H9 (cell line): ENCODE measurements around the gene FOXF2. TPM values are rescaled to one million over a fixed set of nuclear protein-coding genes. Genes with fewer than 3 reads are reported as not detected.

ENCODE experiments used
- DNase-seq: peaks from one replicate; pipeline ENCODE4 v3.0.0-alpha.2; 2017
- H2AFZ ChIP-seq: one replicate; pipeline ENCODE4 v1.6.1; 2013; ENCODE audit warnings: mild to moderate bottlenecking, low read length, control low read depth, moderate library complexity
- H2AK5ac ChIP-seq: 2 replicates; pipeline ENCODE4 v1.6.1; 2013; ENCODE audit warnings: low read length, control low read depth, mixed read lengths; ENCODE audit not compliant: insufficient read length
- H2BK120ac ChIP-seq: one replicate; pipeline ENCODE4 v1.6.1; 2013; ENCODE audit warnings: low read depth, mild to moderate bottlenecking, low read length, control low read depth, inconsistent platforms; ENCODE audit not compliant: poor library complexity, severe bottlenecking
- H2BK12ac ChIP-seq: 2 replicates; pipeline ENCODE4 v1.6.1; 2013; ENCODE audit warnings: low read length, control low read depth, mixed read lengths, low read depth; ENCODE audit not compliant: insufficient read length
- H2BK15ac ChIP-seq: 2 replicates; pipeline ENCODE4 v1.6.1; 2013; ENCODE audit warnings: low read depth, low read length, control low read depth
- H2BK20ac ChIP-seq: one replicate; pipeline ENCODE4 v1.6.1; 2013; ENCODE audit warnings: low read depth, mild to moderate bottlenecking, low read length, control low read depth, inconsistent platforms; ENCODE audit not compliant: poor library complexity, severe bottlenecking
- H2BK5ac ChIP-seq: 2 replicates; pipeline ENCODE4 v1.6.1; 2013; ENCODE audit warnings: low read length, control low read depth, mixed read lengths; ENCODE audit not compliant: insufficient read length
- H3K14ac ChIP-seq: 2 replicates; pipeline ENCODE4 v1.6.1; 2013; ENCODE audit warnings: low read length, control low read depth; ENCODE audit not compliant: insufficient read depth
- H3K18ac ChIP-seq: 2 replicates; pipeline ENCODE4 v1.6.1; 2013; ENCODE audit warnings: low read depth, mild to moderate bottlenecking, mixed read lengths, low read length, control low read depth; ENCODE audit not compliant: insufficient read length
- H3K23ac ChIP-seq: 2 replicates; pipeline ENCODE4 v1.6.1; 2013; ENCODE audit warnings: low read length, control low read depth, mixed read lengths, low read depth; ENCODE audit not compliant: insufficient read length
- H3K23me2 ChIP-seq: 2 replicates; pipeline ENCODE4 v1.6.1; 2013; ENCODE audit warnings: low read depth, mild to moderate bottlenecking, mixed read lengths, low read length, control low read depth; ENCODE audit not compliant: insufficient read length, poor library complexity, severe bottlenecking
- H3K27ac ChIP-seq: 2 replicates; pipeline ENCODE4 v1.5.1; 2013; ENCODE audit warnings: low read length, control low read depth, mixed read lengths, low read depth; ENCODE audit not compliant: insufficient read length
- H3K27me3 ChIP-seq: 2 replicates; pipeline ENCODE4 v1.6.1; 2013; ENCODE audit warnings: low read length, control low read depth, inconsistent platforms; ENCODE audit not compliant: insufficient read depth
- H3K4ac ChIP-seq: 2 replicates; pipeline ENCODE4 v1.6.1; 2013; ENCODE audit warnings: low read depth, mild to moderate bottlenecking, control low read depth, inconsistent platforms, low read length, moderate library complexity
- H3K4me1 ChIP-seq: 2 replicates; pipeline ENCODE4 v1.6.1; 2013; ENCODE audit warnings: low read length, control low read depth, inconsistent platforms; ENCODE audit not compliant: insufficient read depth
- H3K4me2 ChIP-seq: 2 replicates; pipeline ENCODE4 v1.6.1; 2013; ENCODE audit warnings: low read length, control low read depth, mixed read lengths; ENCODE audit not compliant: insufficient read length, insufficient read depth
- H3K56ac ChIP-seq: 2 replicates; pipeline ENCODE4 v1.6.1; 2013; ENCODE audit warnings: low read depth, mild to moderate bottlenecking, mixed read lengths, low read length, control low read depth; ENCODE audit not compliant: insufficient read length
- H3K79me1 ChIP-seq: 2 replicates; pipeline ENCODE4 v1.6.1; 2013; ENCODE audit warnings: low read depth, mild to moderate bottlenecking, moderate library complexity, low read length, control low read depth, inconsistent platforms; ENCODE audit not compliant: insufficient read depth, poor library complexity, severe bottlenecking
- H3K79me2 ChIP-seq: 2 replicates; pipeline ENCODE4 v1.6.1; 2013; ENCODE audit warnings: low read length, control low read depth, inconsistent platforms; ENCODE audit not compliant: insufficient read depth
- H3K9ac ChIP-seq: 2 replicates; pipeline ENCODE4 v1.6.1; 2013; ENCODE audit warnings: low read length, control low read depth, mixed read lengths; ENCODE audit not compliant: insufficient read length; ENCODE audit errors: extremely low read depth
- H3K9me3 ChIP-seq: one replicate; pipeline ENCODE4 v1.6.1; 2013; ENCODE audit warnings: low read depth, low read length, inconsistent platforms; ENCODE audit not compliant: control insufficient read depth
- H3T11ph ChIP-seq: one replicate; pipeline ENCODE4 v1.6.1; 2013; ENCODE audit warnings: mild to moderate bottlenecking, low read length, control low read depth, inconsistent platforms
- H4K20me1 ChIP-seq: one replicate; pipeline ENCODE4 v1.6.1; 2013; ENCODE audit not compliant: control insufficient read depth, insufficient read length, insufficient read depth
- H4K5ac ChIP-seq: 2 replicates; pipeline ENCODE4 v1.6.1; 2013; ENCODE audit warnings: low read depth, mild to moderate bottlenecking, mixed read lengths, low read length, control low read depth; ENCODE audit not compliant: insufficient read length
- H4K8ac ChIP-seq: replicated peaks from 2 replicates; pipeline ENCODE4 v1.6.1; 2013; ENCODE audit warnings: low read length, control low read depth, mixed read lengths, low read depth; ENCODE audit not compliant: insufficient read length
- H4K91ac ChIP-seq: 2 replicates; pipeline ENCODE4 v1.6.1; 2013; ENCODE audit warnings: low read depth, mild to moderate bottlenecking, moderate library complexity, mixed read lengths, low read length, control low read depth; ENCODE audit not compliant: insufficient read length
- H3K27ac Mint-ChIP-seq, 3 experiments: 2 replicates in 2 of 3; 3 replicates in 1 of 3; pipeline ENCODE4 v1.8.0; 2020 to 2021; ENCODE audit warnings: mixed read lengths in 3 of 3, mild to moderate bottlenecking in 1 of 3, moderate library complexity in 1 of 3
- H3K27me3 Mint-ChIP-seq: 2 replicates; pipeline ENCODE4 v1.8.0; 2021; ENCODE audit warnings: low read depth, mild to moderate bottlenecking, moderate library complexity, mixed read lengths
- H3K36me3 Mint-ChIP-seq, 3 experiments: 2 replicates in 2 of 3; 3 replicates in 1 of 3; pipeline ENCODE4 v1.8.0; 2020 to 2021; ENCODE audit warnings: low read depth in 3 of 3, mixed read lengths in 3 of 3; ENCODE audit not compliant: insufficient read depth in 1 of 3
- H3K4me1 Mint-ChIP-seq, 2 experiments: 2 replicates each; pipeline ENCODE4 v1.8.0; 2020; ENCODE audit warnings: mixed read lengths in 2 of 2
- H3K4me3 Mint-ChIP-seq, 2 experiments: 2 replicates in 1 of 2; 3 replicates in 1 of 2; pipeline ENCODE4 v1.8.0; 2020 to 2021; ENCODE audit warnings: mild to moderate bottlenecking in 2 of 2, mixed read lengths in 2 of 2, moderate library complexity in 1 of 2
- H3K9me3 Mint-ChIP-seq, 2 experiments: 2 replicates in 1 of 2; 3 replicates in 1 of 2; pipeline ENCODE4 v1.8.0; 2020; ENCODE audit warnings: mild to moderate bottlenecking in 2 of 2, mixed read lengths in 2 of 2, moderate library complexity in 1 of 2
- CTCF ChIP-seq: fragments of 200-600 bp; sonication (generic); conservative IDR thresholded peaks from 3 replicates; pipeline ENCODE4 v1.8.0; 2021; ENCODE audit warnings: antibody characterized with exemption, mild to moderate bottlenecking
- WGBS: extraction: QIAGEN DNeasy Blood & Tissue Kit; methylation state at CpG from one replicate; pipeline ENCODE4 v1.1.7; 2013; ENCODE audit warnings: missing lambda C conversion rate, low lambda C conversion rate, mixed read lengths; ENCODE audit not compliant: insufficient read length; ENCODE audit errors: extremely low coverage; 5-methylcytosine and 5-hydroxymethylcytosine counted together
- total RNA-seq: library from RNA; stranded (reverse); gene quantifications from 2 replicates; pipeline ENCODE4 v1.2.1, GENCODE V29; 2021

The FOXF2 gene
- total RNA-seq, 1 experiment from 2014 or later: not detected

GRCh38 chr6:1405221-1405620 lies 15.8 kb downstream of the FOXF2 start:
- no peak overlapping the region for H3K18ac ChIP-seq
- Mint-ChIP-seq H3K9me3 (no peaks in the 10 kb centered on the region), H3K27ac (no peak overlapping the region), H3K27me3 (peaks cover 39% of the 10 kb centered on the region), H3K4me1 (peaks cover 17 to 24% of the 10 kb centered on the region in 2 experiments), H3K36me3 (no peaks in the 10 kb centered on the region; a peak in 1 of 7 replicates), H3K4me3 (no peak overlapping the region)
- H2BK15ac ChIP-seq: no peak overlapping the region
- H2AFZ ChIP-seq: no peak overlapping the region
- no peak for DNase-seq
- no peak overlapping the region for H3T11ph ChIP-seq
- H4K8ac ChIP-seq: no peak overlapping the region
- H3K14ac ChIP-seq: no peak overlapping the region
- H2BK120ac ChIP-seq: no peak overlapping the region
- no peak overlapping the region for H4K91ac ChIP-seq
- no peak overlapping the region for H2AK5ac ChIP-seq
- H3K27ac ChIP-seq: no peak overlapping the region
- H3K79me2 ChIP-seq: no peaks in the 10 kb centered on the region
- H3K56ac ChIP-seq: no peak overlapping the region
- no peaks in the 10 kb centered on the region for H3K23me2 ChIP-seq
- no peak for TF ChIP-seq CTCF
- H4K20me1 ChIP-seq: no peaks in the 10 kb centered on the region
- H3K4me2 ChIP-seq: no peak overlapping the region
- H3K27me3 ChIP-seq: no peaks in the 10 kb centered on the region
- H2BK5ac ChIP-seq: no peak overlapping the region
- H3K23ac ChIP-seq: no peak overlapping the region
- no peak overlapping the region for H2BK20ac ChIP-seq
- H3K79me1 ChIP-seq: no peaks in the 10 kb centered on the region
- no peaks in the 10 kb centered on the region for H3K4me1 ChIP-seq
- H4K5ac ChIP-seq: no peak overlapping the region
- no CpG with 5 or more reads among the region's 6 CpGs for WGBS
- no peaks in the 10 kb centered on the region for H3K9me3 ChIP-seq
- no peak overlapping the region for H2BK12ac ChIP-seq
- H3K9ac ChIP-seq: no peak overlapping the region
- H3K4ac ChIP-seq: no peak overlapping the region
